B cell (primary cell): ENCODE data around the gene TMEM163.

Experiments used
- EZH2 ChIP-seq: IDR thresholded peaks from 2 replicates; pipeline ENCODE4 v1.6.1; 2012; ENCODE audit warnings: borderline replicate concordance, low read depth, mild to moderate bottlenecking, moderate library complexity, low read length; ENCODE audit not compliant: insufficient read depth, poor library complexity, severe bottlenecking
- TF ChIP-seq, protein P1 (sequence below): fragments of 200-600 bp; IDR thresholded peaks from one replicate; pipeline ENCODE4 v1.8.0; 2022; ENCODE audit warnings: antibody characterized with exemption, mild to moderate bottlenecking

DNA sequence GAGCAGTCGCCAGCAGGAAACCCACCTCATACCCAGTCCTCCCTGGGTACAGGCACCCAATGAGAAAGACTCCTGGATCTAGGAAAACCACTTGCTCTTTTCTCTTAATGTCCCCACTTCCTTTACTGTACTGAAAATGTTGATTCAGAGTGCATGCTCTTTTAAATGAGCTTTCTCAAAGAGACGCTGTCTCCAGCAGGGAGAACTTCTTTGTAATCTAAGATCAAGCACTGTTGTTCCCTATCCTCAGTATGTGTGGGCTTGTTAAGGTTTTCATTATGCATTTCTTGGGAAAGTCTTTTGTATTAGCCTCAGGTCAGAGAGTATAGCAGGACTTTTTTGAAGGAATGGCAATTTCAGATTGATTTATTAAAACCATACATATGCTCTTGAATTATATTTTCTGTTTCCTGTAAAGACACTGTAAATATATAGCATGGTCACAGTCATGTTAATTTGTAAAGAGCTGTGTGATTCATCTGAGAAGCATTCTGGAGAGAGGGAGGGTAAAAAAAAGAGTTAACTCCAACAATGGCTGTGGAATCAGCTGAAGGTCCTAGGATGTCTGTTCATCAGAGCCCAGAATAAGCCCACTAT is 286.9 kb downstream of the TMEM163 start:
- TF ChIP-seq, protein P1, sequence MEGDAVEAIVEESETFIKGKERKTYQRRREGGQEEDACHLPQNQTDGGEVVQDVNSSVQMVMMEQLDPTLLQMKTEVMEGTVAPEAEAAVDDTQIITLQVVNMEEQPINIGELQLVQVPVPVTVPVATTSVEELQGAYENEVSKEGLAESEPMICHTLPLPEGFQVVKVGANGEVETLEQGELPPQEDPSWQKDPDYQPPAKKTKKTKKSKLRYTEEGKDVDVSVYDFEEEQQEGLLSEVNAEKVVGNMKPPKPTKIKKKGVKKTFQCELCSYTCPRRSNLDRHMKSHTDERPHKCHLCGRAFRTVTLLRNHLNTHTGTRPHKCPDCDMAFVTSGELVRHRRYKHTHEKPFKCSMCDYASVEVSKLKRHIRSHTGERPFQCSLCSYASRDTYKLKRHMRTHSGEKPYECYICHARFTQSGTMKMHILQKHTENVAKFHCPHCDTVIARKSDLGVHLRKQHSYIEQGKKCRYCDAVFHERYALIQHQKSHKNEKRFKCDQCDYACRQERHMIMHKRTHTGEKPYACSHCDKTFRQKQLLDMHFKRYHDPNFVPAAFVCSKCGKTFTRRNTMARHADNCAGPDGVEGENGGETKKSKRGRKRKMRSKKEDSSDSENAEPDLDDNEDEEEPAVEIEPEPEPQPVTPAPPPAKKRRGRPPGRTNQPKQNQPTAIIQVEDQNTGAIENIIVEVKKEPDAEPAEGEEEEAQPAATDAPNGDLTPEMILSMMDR: no peak
- TF ChIP-seq EZH2: no peak
